IMR-90 (cell line): ENCODE results near the gene NXPH4. TPM values are rescaled to one million over a fixed set of nuclear protein-coding genes. Genes with fewer than 3 reads are reported as not detected.

ENCODE experiments used
- ATAC-seq: fragments of 200-7000 bp; cut with Tn5 transposase; 2 replicates; pipeline ENCODE4 v1.9.1; 2020; ENCODE audit warnings: low read depth, mild to moderate bottlenecking, moderate library complexity
- BruUV-seq: library from RNA; stranded (reverse); fragments of 400-500 nt; replicated peaks from 2 replicates; lab custom pipeline; 2021; lab: Mats Ljungman, UMichigan
- CTCF ChIA-PET: fragments of 300-600 bp; formaldehyde crosslinking; extraction: SDS; loops from one replicate; lab custom pipeline; 2021; ENCODE audit warnings: antibody characterized with exemption; lab: Yijun Ruan, JAX
- POLR2A ChIA-PET: fragments of 300-600 bp; sonication (Branson Sonifier 250); formaldehyde crosslinking; loops from one replicate; lab custom pipeline; 2022; ENCODE audit warnings: antibody characterized with exemption; ENCODE audit not compliant: unreplicated experiment; lab: Charles Lee
- DNase-seq: peaks from one replicate; pipeline ENCODE4 v3.0.0; 2013
- H2AFZ ChIP-seq: replicated peaks from 2 replicates; pipeline ENCODE3; 2013; ENCODE audit warnings: low read length, mild to moderate bottlenecking; ENCODE audit not compliant: poor library complexity
- H2AK5ac ChIP-seq: 2 replicates; pipeline ENCODE4 v1.6.1; 2013; ENCODE audit warnings: low read depth, low read length, inconsistent platforms
- H2AK9ac ChIP-seq: replicated peaks from 2 replicates; pipeline ENCODE3; 2013; ENCODE audit warnings: mild to moderate bottlenecking, low read depth, low read length, moderate library complexity; ENCODE audit not compliant: poor library complexity
- H2BK120ac ChIP-seq: 2 replicates; pipeline ENCODE4 v1.6.1; 2013; ENCODE audit warnings: low read depth, low read length, inconsistent platforms
- H2BK15ac ChIP-seq: 3 replicates; pipeline ENCODE4 v1.6.1; 2013; ENCODE audit warnings: low read depth, low read length, inconsistent platforms
- H2BK20ac ChIP-seq: 2 replicates; pipeline ENCODE4 v1.6.1; 2013; ENCODE audit warnings: low read depth, mild to moderate bottlenecking, inconsistent platforms, low read length, moderate library complexity
- H2BK5ac ChIP-seq: 2 replicates; pipeline ENCODE4 v1.6.1; 2013; ENCODE audit warnings: mild to moderate bottlenecking, low read depth, low read length, inconsistent platforms; ENCODE audit not compliant: poor library complexity, severe bottlenecking
- H3K14ac ChIP-seq: replicated peaks from 2 replicates; pipeline ENCODE4 v1.6.1; 2013; ENCODE audit warnings: low read depth, low read length, inconsistent platforms
- H3K18ac ChIP-seq: 2 replicates; pipeline ENCODE4 v1.6.1; 2013; ENCODE audit warnings: low read depth, low read length, control low read depth
- H3K23ac ChIP-seq: 2 replicates; pipeline ENCODE4 v1.6.1; 2013; ENCODE audit warnings: low read depth, low read length, inconsistent platforms
- H3K27ac ChIP-seq: 2 replicates; pipeline ENCODE4 v1.5.1; 2013; ENCODE audit warnings: mild to moderate bottlenecking, control low read depth, low read length; ENCODE audit not compliant: insufficient read depth
- H3K27me3 ChIP-seq: 2 replicates; pipeline ENCODE4 v1.6.1; 2013; ENCODE audit warnings: low read length; ENCODE audit not compliant: control insufficient read depth, insufficient read depth
- H3K36me3 ChIP-seq: 2 replicates; pipeline ENCODE4 v1.6.1; 2013; ENCODE audit warnings: low read length, mixed read lengths; ENCODE audit not compliant: control insufficient read depth, insufficient read depth
- H3K4ac ChIP-seq: 2 replicates; pipeline ENCODE4 v1.6.1; 2013; ENCODE audit warnings: low read depth, low read length, inconsistent platforms
- H3K4me1 ChIP-seq: 2 replicates; pipeline ENCODE4 v1.6.1; 2013; ENCODE audit warnings: low read length, mixed read lengths; ENCODE audit not compliant: control insufficient read depth, insufficient read depth
- H3K4me2 ChIP-seq: 2 replicates; pipeline ENCODE4 v1.6.1; 2013; ENCODE audit warnings: low read depth, mild to moderate bottlenecking, control low read depth, low read length, moderate library complexity
- H3K4me3 ChIP-seq: 2 replicates; pipeline ENCODE4 v1.5.1; 2013; ENCODE audit warnings: low read depth, mild to moderate bottlenecking, control low read depth, low read length, moderate library complexity; ENCODE audit not compliant: insufficient read depth
- H3K56ac ChIP-seq: 2 replicates; pipeline ENCODE4 v1.6.1; 2013; ENCODE audit warnings: low read length, inconsistent platforms; ENCODE audit not compliant: insufficient read depth; ENCODE audit errors: extremely low read depth
- H3K79me1 ChIP-seq, 2 experiments: 2 replicates each; pipeline ENCODE4 v1.6.1; 2013; ENCODE audit warnings: low read length in 2 of 2, inconsistent platforms in 1 of 2, low read depth in 1 of 2
- H3K9ac ChIP-seq: 2 replicates; pipeline ENCODE4 v1.6.1; 2013; ENCODE audit warnings: low read depth, low read length, control low read depth
- H3K9me1 ChIP-seq: 2 replicates; pipeline ENCODE4 v1.6.1; 2013; ENCODE audit warnings: low read length, inconsistent platforms; ENCODE audit not compliant: insufficient read depth
- H3K9me3 ChIP-seq: 2 replicates; pipeline ENCODE4 v1.6.1; 2013; ENCODE audit warnings: low read length; ENCODE audit not compliant: control insufficient read depth, insufficient read depth
- H4K20me1 ChIP-seq: 2 replicates; pipeline ENCODE4 v1.6.1; 2013; ENCODE audit warnings: low read length, inconsistent platforms; ENCODE audit not compliant: insufficient read depth
- H4K5ac ChIP-seq: 2 replicates; pipeline ENCODE4 v1.6.1; 2013; ENCODE audit warnings: mild to moderate bottlenecking, low read depth, low read length, control low read depth
- H4K8ac ChIP-seq, 2 experiments: 2 replicates each; pipeline ENCODE4 v1.6.1; 2013; ENCODE audit warnings: low read depth in 2 of 2, low read length in 2 of 2, control low read depth in 1 of 2, inconsistent platforms in 1 of 2
- H4K91ac ChIP-seq: 2 replicates; pipeline ENCODE4 v1.6.1; 2013; ENCODE audit warnings: low read depth, low read length, inconsistent platforms; ENCODE audit not compliant: insufficient read depth
- BHLHE40 ChIP-seq: fragments of 150-350 bp; IDR thresholded peaks from 2 replicates; pipeline ENCODE4 v1.6.1; 2016; ENCODE audit warnings: mild to moderate bottlenecking, low read depth, low read length
- FOS ChIP-seq: fragments of 150-350 bp; IDR thresholded peaks from 2 replicates; pipeline ENCODE4 v1.6.1; 2016; ENCODE audit warnings: low read depth, low read length
- NFE2L2 ChIP-seq: fragments of 150-350 bp; IDR thresholded peaks from 2 replicates; pipeline ENCODE4 v1.6.1; 2016; ENCODE audit warnings: low read depth, mild to moderate bottlenecking, low read length
- WGBS, 2 experiments: methylation state at CpG; one replicate each; pipeline versions ENCODE4 v1.1.5 to v1.1.7; 2013; ENCODE audit warnings: missing lambda C conversion rate in 2 of 2; ENCODE audit not compliant: insufficient read length in 1 of 2; ENCODE audit errors: extremely low coverage in 2 of 2; 5-methylcytosine and 5-hydroxymethylcytosine counted together
- dilution Hi-C: fragments of 300-500 bp; cut with HindIII; formaldehyde crosslinking; loops from one replicate; pipeline ENCODE4 v1.14.3; 2018; ENCODE audit warnings: low sequenced_read_pairs; ENCODE audit not compliant: unreplicated experiment
- in situ Hi-C: fragments of 300-500 bp; cut with MboI; formaldehyde crosslinking; loops from 3 replicates; pipeline ENCODE4 v1.14.3; 2019; ENCODE audit warnings: low sequenced_read_pairs, inconsistent platforms, mixed read lengths
- intact Hi-C: fragments of 100-400 bp; cut with micrococcal nuclease; formaldehyde crosslinking; loops from 2 replicates; pipeline ENCODE4 v1.10.0; 2022
- polyA plus RNA-seq, 3 experiments: library from polyadenylated mRNA; depleted of rRNA; stranded (reverse); fragments of >200 nt; gene quantifications; 2 replicates each; pipeline ENCODE4 v1.2.3, GENCODE V29; 2012; ENCODE audit warnings: low replicate concordance in 1 of 3
- total RNA-seq: library from RNA; depleted of rRNA; stranded (reverse); fragments of >200 nt; gene quantifications from 2 replicates; pipeline ENCODE4 v1.2.3, GENCODE V29; 2012

Gene NXPH4
- total and polyA plus RNA-seq, 2 of the 4 experiments (the other 2 are of a cell fraction) = 0.36 to 3.8 TPM

- no peak for DNase-seq
- Histone ChIP-seq H2AK5ac (no peak overlapping the region), H3K9ac (no peak overlapping the region), H3K4me3 (no peak overlapping the region), H4K8ac (no peak overlapping the region), H3K18ac (no peak overlapping the region), H4K91ac (no peak overlapping the region), H2AK9ac (no peak overlapping the region), H3K36me3 (peaks cover 87% of the 10 kb centered on the region), H3K4ac (no peak overlapping the region), H2BK120ac (no peak overlapping the region), H2BK20ac (no peak overlapping the region), H3K27me3 (no peaks in the 10 kb centered on the region), H3K9me1 (no peaks in the 10 kb centered on the region; the same call in 1 of the 2 replicates), H2AFZ (peak overlapping the region; percentile 24), H2BK5ac (no peak overlapping the region), H3K27ac (peak overlapping the region; percentile 13; the same call in 1 of the 2 replicates), H3K4me2 (no peak overlapping the region), H4K20me1 (peaks cover 55% of the 10 kb centered on the region), H3K23ac (no peak overlapping the region), H3K79me1 (peaks cover 10 to 59% of the 10 kb centered on the region in 2 experiments), H4K5ac (no peak overlapping the region), H2BK15ac (no peak overlapping the region), H3K56ac (no peak overlapping the region), H3K4me1 (peaks cover 12% of the 10 kb centered on the region), H3K14ac (0 out of 2 replicates have a peak overlapping the region, but pooled peaks have one; percentile 34), H3K9me3 (no peaks in the 10 kb centered on the region)
- no peak for TF ChIP-seq BHLHE40
- no peak for TF ChIP-seq FOS
- TF ChIP-seq NFE2L2 = no peak
- intact Hi-C loops (no loop called here), in situ Hi-C loops (no loop called here), dilution Hi-C loops (no loop called here)
- CTCF ChIA-PET = interaction anchor here (0.5 to 0.6 kb wide), 2 partner anchors 11 to 50 kb away, joined by 3 to 4 read pairs; no protein-coding TSS in a partner anchor
- ATAC-seq = no peak
- 100% methylated on average over 1 of the region's 4 CpGs; no CpG with 5 or more reads in 1 of the 2 experiments for WGBS, 2 experiments
- no TSS peak for BruUV-seq
- POLR2A ChIA-PET = interaction anchor here (0.6 kb wide), 1 partner anchor 98 kb away, joined by 3 read pairs; no protein-coding TSS in a partner anchor
These were observed 45.7 kb upstream of the NXPH4 start for GRCh38 chr12:57170927-57171326.
